SK-N-SH (cell line): Measurements from ENCODE around the gene ERV3-1. TPM values are rescaled to one million over a fixed set of nuclear protein-coding genes. Genes with fewer than 3 reads are reported as not detected.
"Not testable (repeated sequence)": the region's sequence is repeated elsewhere in the genome, so short reads cannot be mapped to it uniquely, and the experiment has no call there.

Source experiments
- CTCF ChIA-PET: fragments of 300-600, 350-600 bp; formaldehyde crosslinking; extraction: SDS; loops from one replicate; lab custom pipeline; 2021; lab: Yijun Ruan, JAX
- POLR2A ChIA-PET: fragments of 350-600 bp; sonication (Branson Sonifier 250); formaldehyde crosslinking; extraction: SDS; loops from one replicate; lab custom pipeline; 2020; ENCODE audit warnings: antibody characterized with exemption, inconsistent platforms; lab: Yijun Ruan, JAX
- DNase-seq: peaks from one replicate; pipeline ENCODE4 v3.0.0; 2012
- H2AFZ ChIP-seq: fragments of 200-600 bp; sonication (generic); 2 replicates; pipeline ENCODE4 v1.8.1; 2016; ENCODE audit warnings: antibody characterized with exemption, mild to moderate bottlenecking, low read depth
- H3F3A ChIP-seq: fragments of 200-600 bp; sonication (generic); replicated peaks from 2 replicates; pipeline ENCODE3; 2016; ENCODE audit warnings: antibody characterized with exemption, mild to moderate bottlenecking; ENCODE audit not compliant: insufficient read depth
- H3K27ac ChIP-seq, 2 experiments: fragments of 200-500 bp in 1 of 2; fragments of 200-600 bp in 1 of 2; sonication (Bioruptor generic) in 1 of 2; sonication (generic), shearing (Covaris generic) in 1 of 2; 2 replicates each; pipeline versions ENCODE4 v1.5.1 to v1.6.1; 2014 to 2016; ENCODE audit warnings: low read depth in 2 of 2, inconsistent platforms in 1 of 2, low read length in 1 of 2, mild to moderate bottlenecking in 1 of 2, mixed read lengths in 1 of 2
- H3K27me3 ChIP-seq: fragments of 200-600 bp; sonication (generic), shearing (Covaris generic); 2 replicates; pipeline ENCODE4 v1.6.1; 2016; ENCODE audit warnings: mixed run types; ENCODE audit not compliant: insufficient read depth
- H3K36me3 ChIP-seq, 2 experiments: fragments of 200-500 bp in 1 of 2; fragments of 200-600 bp in 1 of 2; sonication (Bioruptor generic) in 1 of 2; sonication (generic) in 1 of 2; replicated peaks in 1 of 2; 2 replicates each; pipeline versions ENCODE3 to v1.5.1; 2014 to 2016; ENCODE audit warnings: low read length in 1 of 2, mild to moderate bottlenecking in 1 of 2; ENCODE audit not compliant: insufficient read depth in 2 of 2, control insufficient read depth in 1 of 2
- H3K4me1 ChIP-seq, 2 experiments: fragments of 200-500 bp in 1 of 2; fragments of 200-600 bp in 1 of 2; sonication (Bioruptor generic) in 1 of 2; sonication (generic), shearing (Covaris generic) in 1 of 2; 2 replicates each; pipeline versions ENCODE4 v1.5.1 to v1.6.1; 2014 to 2016; ENCODE audit warnings: low read depth in 1 of 2, low read length in 1 of 2, mixed run types in 1 of 2; ENCODE audit not compliant: insufficient read depth in 2 of 2, control insufficient read depth in 1 of 2
- H3K4me2 ChIP-seq: fragments of 200-600 bp; sonication (generic), shearing (Covaris generic); 2 replicates; pipeline ENCODE4 v1.6.1; 2017; ENCODE audit warnings: mixed run types
- H3K4me3 ChIP-seq, 2 experiments: fragments of 200-500 bp in 1 of 2; fragments of 200-600 bp in 1 of 2; sonication (Bioruptor generic) in 1 of 2; sonication (generic), shearing (Covaris generic) in 1 of 2; 2 replicates each; pipeline versions ENCODE4 v1.5.1 to v1.8.1; 2014 to 2016; ENCODE audit warnings: low read depth in 2 of 2, inconsistent platforms in 1 of 2, low read length in 1 of 2, mild to moderate bottlenecking in 1 of 2, mixed read lengths in 1 of 2, moderate library complexity in 1 of 2
- H3K79me2 ChIP-seq: fragments of 200-600 bp; sonication (generic); 2 replicates; pipeline ENCODE4 v1.8.1; 2017; ENCODE audit warnings: mild to moderate bottlenecking; ENCODE audit not compliant: insufficient read depth
- H3K9ac ChIP-seq: fragments of 200-600 bp; sonication (generic); 2 replicates; pipeline ENCODE4 v1.6.1; 2017; ENCODE audit warnings: mixed run types
- H3K9me2 ChIP-seq: fragments of 200-600 bp; sonication (generic); 2 replicates; pipeline ENCODE4 v1.6.1; 2017; ENCODE audit warnings: mixed run types
- H3K9me3 ChIP-seq: fragments of 200-600 bp; sonication (generic); 2 replicates; pipeline ENCODE4 v1.6.1; 2017; ENCODE audit warnings: mixed run types, mild to moderate bottlenecking, moderate library complexity
- H4K20me1 ChIP-seq: fragments of 200-600 bp; sonication (generic); 2 replicates; pipeline ENCODE4 v1.6.1; 2017; ENCODE audit warnings: mild to moderate bottlenecking, mixed run types; ENCODE audit not compliant: insufficient read depth
- FOSL2 ChIP-seq: IDR thresholded peaks from 2 replicates; pipeline ENCODE4 v1.4.0; 2012; ENCODE audit warnings: low read depth, mild to moderate bottlenecking, moderate library complexity, borderline replicate concordance
- FOXJ3 ChIP-seq: sonication (generic); formaldehyde crosslinking; IDR thresholded peaks from 2 replicates; pipeline ENCODE4 v1.5.1; 2020; ENCODE audit warnings: mild to moderate bottlenecking, missing genetic modification reagents
- RCOR1 ChIP-seq: fragments of 150-350 bp; IDR thresholded peaks from 2 replicates; pipeline ENCODE4 v1.6.1; 2017; ENCODE audit warnings: antibody characterized with exemption, low read length
- REST ChIP-seq: IDR thresholded peaks from 2 replicates; pipeline ENCODE4 v1.6.1; 2012; ENCODE audit warnings: mild to moderate bottlenecking, low read depth, low read length, moderate library complexity
- RXRA ChIP-seq: IDR thresholded peaks from 2 replicates; pipeline ENCODE4 v1.4.0; 2012; ENCODE audit warnings: low read depth, mild to moderate bottlenecking, borderline replicate concordance
- ZBTB33 ChIP-seq: IDR thresholded peaks from 2 replicates; pipeline ENCODE4 v1.4.0; 2012; ENCODE audit warnings: low read depth, borderline replicate concordance
- WGBS: methylation state at CpG from one replicate; pipeline ENCODE4 v1.1.6; 2017; ENCODE audit warnings: low lambda C conversion rate; 5-methylcytosine and 5-hydroxymethylcytosine counted together
- polyA plus RNA-seq, 3 experiments: library from polyadenylated mRNA; depleted of rRNA; stranded (reverse); fragments of >200 nt; gene quantifications; 2 replicates each; pipeline ENCODE4 v1.2.3, GENCODE V29; 2012

ERV3-1 gene
- polyA plus RNA-seq, 1 of the 3 experiments (the other 2 are of a cell fraction) = 8.4 TPM

- no peak for TF ChIP-seq ZBTB33
- no peak for TF ChIP-seq FOSL2
- TF ChIP-seq RXRA = no peak
- TF ChIP-seq RCOR1 = no peak
- TF ChIP-seq REST = no peak
- TF ChIP-seq FOXJ3 (CRISPR knock-in tag) = no peak
Observed at GRCh38 chr7:65037740-65038688, 31.5 kb upstream of the ERV3-1 start (continued).

- Histone ChIP-seq H4K20me1 (peaks cover 10% of the 10 kb centered on the region; the same call in 1 of the 2 replicates), H3K79me2 (peaks cover 25% of the 10 kb centered on the region)
- WGBS = 62% methylated on average over 2 of the region's 2 CpGs
- H3K4me2 ChIP-seq, CTCF ChIA-PET, H3K27me3 ChIP-seq, H3K36me3 ChIP-seq, H3K27ac ChIP-seq, H3K9me3 ChIP-seq, H3K9ac ChIP-seq, H2AFZ ChIP-seq, H3K9me2 ChIP-seq, H3F3A ChIP-seq, H3K4me3 ChIP-seq, H3K4me1 ChIP-seq, POLR2A ChIA-PET, DNase-seq: not testable (repeated sequence)
Observed at GRCh38 chr7:65036526-65036925, 30.0 kb upstream of the ERV3-1 start.

GRCh38 chr7:65035469-65035868 is 29.0 kb upstream of the ERV3-1 start:
- H3K4me3 ChIP-seq, H3K27ac ChIP-seq, H3K4me1 ChIP-seq, CTCF ChIA-PET, H2AFZ ChIP-seq, DNase-seq, H3K27me3 ChIP-seq, H3K9me2 ChIP-seq, H3K36me3 ChIP-seq, H3K9ac ChIP-seq, POLR2A ChIA-PET, H3K4me2 ChIP-seq, H3K9me3 ChIP-seq, H3F3A ChIP-seq: not testable (repeated sequence)
- peaks cover 17% of the 10 kb centered on the region for H3K79me2 ChIP-seq
- peaks cover 10% of the 10 kb centered on the region; the same call in 1 of the 2 replicates for H4K20me1 ChIP-seq

- CTCF ChIA-PET, H3K27ac ChIP-seq, H3K9me3 ChIP-seq, DNase-seq, H3K27me3 ChIP-seq, H4K20me1 ChIP-seq, H3K36me3 ChIP-seq, H3K4me1 ChIP-seq, H3K4me3 ChIP-seq, H3K79me2 ChIP-seq, H3K4me2 ChIP-seq, POLR2A ChIA-PET, H3K9ac ChIP-seq, H2AFZ ChIP-seq, H3K9me2 ChIP-seq, H3F3A ChIP-seq: not testable (repeated sequence)
- whole genome bisulfite sequencing = 49% methylated on average over 10 of the region's 10 CpGs
Observed at GRCh38 chr7:65034120-65034782, 27.8 kb upstream of the ERV3-1 start.

- DNase-seq, H3K27ac ChIP-seq, H3K36me3 ChIP-seq, H3K9me3 ChIP-seq, H4K20me1 ChIP-seq, POLR2A ChIA-PET, H3K4me2 ChIP-seq, H2AFZ ChIP-seq, H3K9ac ChIP-seq, H3K79me2 ChIP-seq, H3K27me3 ChIP-seq, H3F3A ChIP-seq, H3K9me2 ChIP-seq, CTCF ChIA-PET, H3K4me1 ChIP-seq, H3K4me3 ChIP-seq: not testable (repeated sequence)
- WGBS = 78% methylated on average over 15 of the region's 30 CpGs
Observed at GRCh38 chr7:65033391-65033790, 26.9 kb upstream of the ERV3-1 start.
